ENCODE results near the gene CNBP. TPM values are rescaled to one million over a fixed set of nuclear protein-coding genes. Genes with fewer than 3 reads are reported as not detected.

CNBP gene
- total RNA-seq, 1 donor from 2014 or later: 227 TPM

GRCh38 chr3:129211345-129211744, 27.6 kb upstream of the CNBP start:
- H3K36me3 Mint-ChIP-seq (ENCODE audit: low read depth, unreplicated experiment): no peaks in the 10 kb centered on the region
- Histone ChIP-seq H3K79me2 (ENCODE audit: insufficient read depth, low read length) (no peaks in the 10 kb centered on the region), H3K4me1 (ENCODE audit: insufficient read depth, low read length) (peaks cover 10% of the 10 kb centered on the region), H3K36me3 (ENCODE audit: insufficient read depth, low read length) (no peaks in the 10 kb centered on the region), H4K20me1 (ENCODE audit: insufficient read depth, low read length) (no peaks in the 10 kb centered on the region), H3K4me3 (ENCODE audit: insufficient read depth, low read depth, low read length) (no peak overlapping the region), H2AFZ (ENCODE audit: low read depth, low read length) (peak overlapping the region; percentile 71), H3K9ac (ENCODE audit: low read length) (no peak overlapping the region), H3K9me3 (ENCODE audit: insufficient read depth, low read depth, low read length) (no peaks in the 10 kb centered on the region), H3K27ac (ENCODE audit: low read depth, low read length) (no peak overlapping the region), H3K27me3 (ENCODE audit: insufficient read depth, low read length) (no peaks in the 10 kb centered on the region), H3K4me2 (ENCODE audit: low read length) (peak overlapping the region; percentile 71)
- no peak overlapping the region for H3K4me3 Mint-ChIP-seq (ENCODE audit: unreplicated experiment)
- no peak overlapping the region for H3K27ac Mint-ChIP-seq (ENCODE audit: unreplicated experiment)
- no peaks in the 10 kb centered on the region for H3K9me3 Mint-ChIP-seq (ENCODE audit: unreplicated experiment)
- H3K27me3 Mint-ChIP-seq (ENCODE audit: low read depth, unreplicated experiment): no peaks in the 10 kb centered on the region
- DNase-seq (ENCODE audit: low read depth) (no peak), FAIRE-seq (no peak)
- TF ChIP-seq, protein P1, sequence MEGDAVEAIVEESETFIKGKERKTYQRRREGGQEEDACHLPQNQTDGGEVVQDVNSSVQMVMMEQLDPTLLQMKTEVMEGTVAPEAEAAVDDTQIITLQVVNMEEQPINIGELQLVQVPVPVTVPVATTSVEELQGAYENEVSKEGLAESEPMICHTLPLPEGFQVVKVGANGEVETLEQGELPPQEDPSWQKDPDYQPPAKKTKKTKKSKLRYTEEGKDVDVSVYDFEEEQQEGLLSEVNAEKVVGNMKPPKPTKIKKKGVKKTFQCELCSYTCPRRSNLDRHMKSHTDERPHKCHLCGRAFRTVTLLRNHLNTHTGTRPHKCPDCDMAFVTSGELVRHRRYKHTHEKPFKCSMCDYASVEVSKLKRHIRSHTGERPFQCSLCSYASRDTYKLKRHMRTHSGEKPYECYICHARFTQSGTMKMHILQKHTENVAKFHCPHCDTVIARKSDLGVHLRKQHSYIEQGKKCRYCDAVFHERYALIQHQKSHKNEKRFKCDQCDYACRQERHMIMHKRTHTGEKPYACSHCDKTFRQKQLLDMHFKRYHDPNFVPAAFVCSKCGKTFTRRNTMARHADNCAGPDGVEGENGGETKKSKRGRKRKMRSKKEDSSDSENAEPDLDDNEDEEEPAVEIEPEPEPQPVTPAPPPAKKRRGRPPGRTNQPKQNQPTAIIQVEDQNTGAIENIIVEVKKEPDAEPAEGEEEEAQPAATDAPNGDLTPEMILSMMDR (IDR thresholded peaks at IDR 0.05; ENCODE audit: insufficient read depth, low read depth, low read length): no peak
- no peak for TF ChIP-seq EZH2 (IDR thresholded peaks at IDR 0.05; ENCODE audit: insufficient read depth, low read length)
- peaks cover 8% of the 10 kb centered on the region for H3K4me1 Mint-ChIP-seq (ENCODE audit: low read depth, unreplicated experiment)

DNA sequence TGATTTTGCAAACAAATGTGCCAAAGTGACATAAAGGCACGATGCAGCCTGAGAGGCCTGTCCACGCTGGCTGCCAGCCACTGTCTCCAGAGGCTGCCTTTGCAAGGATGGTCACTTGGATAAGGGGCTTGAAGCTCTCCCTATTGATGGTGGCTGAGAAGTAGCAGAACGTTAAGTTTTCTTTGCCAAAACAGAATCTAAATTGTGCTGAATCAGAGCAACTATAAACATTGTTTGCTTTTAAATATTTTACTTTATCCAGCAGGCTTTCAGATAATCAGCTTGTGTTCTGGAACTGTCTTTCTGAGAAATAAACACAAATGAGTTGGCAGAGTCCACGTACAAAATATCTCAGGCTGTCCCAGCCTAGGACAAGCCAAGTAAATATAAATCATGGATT, 23.8 kb upstream of the CNBP start:
- DNase-seq (ENCODE audit: low read depth): no peak
- no peaks in the 10 kb centered on the region for H3K9me3 ChIP-seq (ENCODE audit: insufficient read depth, low read depth, low read length)
- H3K79me2 ChIP-seq (ENCODE audit: insufficient read depth, low read length): no peaks in the 10 kb centered on the region
- H3K4me2 ChIP-seq (ENCODE audit: low read length): no peak overlapping the region
- no peak overlapping the region for H3K4me3 Mint-ChIP-seq (ENCODE audit: unreplicated experiment)
- FAIRE-seq: no peak
- H3K27me3 ChIP-seq (ENCODE audit: insufficient read depth, low read length): no peaks in the 10 kb centered on the region
- peaks cover 10% of the 10 kb centered on the region for H3K4me1 ChIP-seq (ENCODE audit: insufficient read depth, low read length)
- no peak overlapping the region for H3K4me3 ChIP-seq (ENCODE audit: insufficient read depth, low read depth, low read length)
- TF ChIP-seq, protein P1 (IDR thresholded peaks at IDR 0.05; ENCODE audit: insufficient read depth, low read depth, low read length): no peak
- no peak for TF ChIP-seq EZH2 (IDR thresholded peaks at IDR 0.05; ENCODE audit: insufficient read depth, low read length)
- H3K27ac ChIP-seq (ENCODE audit: low read depth, low read length): no peak overlapping the region
- no peaks in the 10 kb centered on the region for H3K36me3 Mint-ChIP-seq (ENCODE audit: low read depth, unreplicated experiment)
- no peak overlapping the region for H2AFZ ChIP-seq (ENCODE audit: low read depth, low read length)
- H3K9ac ChIP-seq (ENCODE audit: low read length): no peak overlapping the region
- H4K20me1 ChIP-seq (ENCODE audit: insufficient read depth, low read length): no peaks in the 10 kb centered on the region
- no peaks in the 10 kb centered on the region for H3K36me3 ChIP-seq (ENCODE audit: insufficient read depth, low read length)
- no peaks in the 10 kb centered on the region for H3K9me3 Mint-ChIP-seq (ENCODE audit: unreplicated experiment)
- no peak overlapping the region for H3K27ac Mint-ChIP-seq (ENCODE audit: unreplicated experiment)
- no peaks in the 10 kb centered on the region for H3K27me3 Mint-ChIP-seq (ENCODE audit: low read depth, unreplicated experiment)
- H3K4me1 Mint-ChIP-seq (ENCODE audit: low read depth, unreplicated experiment): peaks cover 8% of the 10 kb centered on the region

DNA sequence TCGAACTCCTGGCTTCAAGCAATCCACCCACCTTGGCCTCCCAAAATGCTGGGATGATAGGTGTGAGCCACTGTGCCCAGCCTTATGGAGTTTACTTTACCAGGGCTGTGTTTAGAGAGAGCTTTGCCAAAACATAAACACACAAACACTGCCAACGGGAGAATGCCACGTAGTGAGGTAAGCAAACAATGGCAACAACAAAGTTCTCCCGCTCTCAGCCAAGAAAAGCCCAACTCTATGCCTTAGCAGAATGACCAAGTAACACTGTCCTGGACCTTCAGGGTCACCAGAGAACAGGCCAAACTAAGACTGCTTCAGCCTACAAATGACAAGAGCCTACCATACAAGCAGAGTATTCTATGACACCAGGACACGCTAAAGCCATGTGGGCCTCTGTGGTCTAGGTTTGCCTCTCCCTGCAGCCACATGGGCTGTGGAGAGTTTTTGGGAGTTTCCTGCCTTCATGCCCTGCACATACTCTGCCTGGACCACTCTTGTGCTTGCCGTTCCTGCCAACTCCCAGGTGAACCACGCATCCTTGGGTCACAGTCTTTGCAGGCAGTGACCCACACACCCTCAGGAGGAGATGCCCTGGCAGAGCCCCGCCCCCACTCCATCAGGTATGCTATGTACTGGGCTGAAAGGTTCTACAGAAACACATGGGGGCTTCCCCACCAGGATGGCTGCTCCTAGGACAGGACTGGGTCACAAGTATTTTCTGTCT, 21.6 kb upstream of the CNBP start:
- Histone ChIP-seq H2AFZ (ENCODE audit: low read depth, low read length) (no peak overlapping the region), H3K27ac (ENCODE audit: low read depth, low read length) (no peak overlapping the region), H4K20me1 (ENCODE audit: insufficient read depth, low read length) (no peaks in the 10 kb centered on the region), H3K79me2 (ENCODE audit: insufficient read depth, low read length) (no peaks in the 10 kb centered on the region), H3K4me3 (ENCODE audit: insufficient read depth, low read depth, low read length) (no peak overlapping the region), H3K36me3 (ENCODE audit: insufficient read depth, low read length) (no peaks in the 10 kb centered on the region), H3K9ac (ENCODE audit: low read length) (no peak overlapping the region), H3K9me3 (ENCODE audit: insufficient read depth, low read depth, low read length) (no peaks in the 10 kb centered on the region), H3K4me2 (ENCODE audit: low read length) (no peak overlapping the region), H3K4me1 (ENCODE audit: insufficient read depth, low read length) (no peaks in the 10 kb centered on the region), H3K27me3 (ENCODE audit: insufficient read depth, low read length) (no peaks in the 10 kb centered on the region)
- no peaks in the 10 kb centered on the region for H3K36me3 Mint-ChIP-seq (ENCODE audit: low read depth, unreplicated experiment)
- H3K27me3 Mint-ChIP-seq (ENCODE audit: low read depth, unreplicated experiment): no peaks in the 10 kb centered on the region
- FAIRE-seq: no peak
- no peak for DNase-seq (ENCODE audit: low read depth)
- H3K4me3 Mint-ChIP-seq (ENCODE audit: unreplicated experiment): no peak overlapping the region
- H3K27ac Mint-ChIP-seq (ENCODE audit: unreplicated experiment): no peak overlapping the region
- TF ChIP-seq EZH2 (IDR thresholded peaks at IDR 0.05; ENCODE audit: insufficient read depth, low read length): no peak
- TF ChIP-seq, protein P1 (IDR thresholded peaks at IDR 0.05; ENCODE audit: insufficient read depth, low read depth, low read length): no peak
- no peaks in the 10 kb centered on the region for H3K4me1 Mint-ChIP-seq (ENCODE audit: low read depth, unreplicated experiment)
- H3K9me3 Mint-ChIP-seq (ENCODE audit: unreplicated experiment): no peaks in the 10 kb centered on the region
